ENCODE results near the gene TUT1.
"Not testable (repeated sequence)": the region's sequence is repeated elsewhere in the genome, so short reads cannot be mapped to it uniquely, and the experiment has no call there.

The TUT1 gene

GRCh38 chr11:62603776-62604299, 12.5 kb upstream of the TUT1 start:
- DNase-seq: no peak

DNA sequence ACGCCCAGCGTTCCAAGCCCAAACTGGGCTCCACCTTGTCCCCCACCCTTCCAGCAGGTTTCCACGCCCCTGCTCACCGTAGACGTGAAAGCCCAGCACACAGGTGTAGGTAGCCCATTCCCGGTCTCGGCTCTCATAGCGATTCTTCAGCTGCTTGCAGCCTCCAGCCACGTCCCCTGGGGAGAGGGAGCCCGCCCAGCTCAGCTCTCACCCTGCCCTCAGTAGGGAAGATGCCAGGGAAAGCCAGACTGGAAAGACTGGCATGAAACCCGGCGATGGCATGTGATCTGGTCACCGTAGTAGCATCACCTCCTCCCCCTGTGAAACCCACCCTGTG, 11.7 kb upstream of the TUT1 start:
- no peak for DNase-seq

DNA sequence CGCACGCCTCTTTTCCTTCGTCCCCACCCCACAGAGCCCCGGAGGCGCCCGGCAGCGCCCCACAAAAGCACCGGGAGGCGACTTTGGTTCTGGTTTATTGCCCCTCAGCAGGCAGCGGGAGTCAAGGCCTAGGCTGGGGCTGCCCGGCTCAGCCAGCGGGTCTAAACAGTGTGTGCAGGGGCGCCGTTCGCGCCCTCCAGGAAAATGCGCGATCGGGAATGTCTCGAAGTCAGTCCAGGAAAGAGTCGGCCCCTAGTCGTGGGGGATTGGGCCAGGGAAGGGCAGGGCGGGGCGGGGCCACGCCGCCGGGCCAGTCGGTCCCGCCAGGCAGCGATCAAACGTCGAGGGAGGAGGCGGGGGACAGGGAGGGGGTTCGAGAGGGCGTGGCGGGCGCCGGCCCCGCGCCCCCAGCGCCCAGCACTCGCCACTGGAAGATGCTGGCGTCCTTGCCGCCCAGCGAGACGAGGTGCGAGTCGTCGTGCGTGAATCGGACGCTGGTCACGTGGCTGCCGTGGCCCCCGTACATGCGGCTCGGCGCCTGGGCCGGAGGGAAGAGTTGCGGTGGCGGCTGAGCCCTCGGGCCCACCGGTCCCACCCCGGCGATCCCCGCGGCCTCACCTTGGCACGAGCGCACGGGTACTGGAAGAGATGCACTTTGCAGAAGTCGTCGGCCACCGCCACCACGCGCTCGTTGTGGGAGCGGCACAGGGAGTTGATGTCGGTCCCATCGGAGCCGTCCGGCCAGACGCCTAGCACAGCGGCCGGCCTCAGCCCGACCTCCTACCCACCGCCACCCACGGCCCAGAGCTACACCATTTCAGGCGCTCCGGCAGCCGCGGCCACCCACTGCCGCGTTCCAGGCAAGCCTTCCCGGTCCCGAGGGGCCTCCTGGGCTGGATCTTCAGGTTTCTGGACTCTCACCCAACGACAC, 11.1 kb upstream of the TUT1 start:
- no peak for DNase-seq

DNA sequence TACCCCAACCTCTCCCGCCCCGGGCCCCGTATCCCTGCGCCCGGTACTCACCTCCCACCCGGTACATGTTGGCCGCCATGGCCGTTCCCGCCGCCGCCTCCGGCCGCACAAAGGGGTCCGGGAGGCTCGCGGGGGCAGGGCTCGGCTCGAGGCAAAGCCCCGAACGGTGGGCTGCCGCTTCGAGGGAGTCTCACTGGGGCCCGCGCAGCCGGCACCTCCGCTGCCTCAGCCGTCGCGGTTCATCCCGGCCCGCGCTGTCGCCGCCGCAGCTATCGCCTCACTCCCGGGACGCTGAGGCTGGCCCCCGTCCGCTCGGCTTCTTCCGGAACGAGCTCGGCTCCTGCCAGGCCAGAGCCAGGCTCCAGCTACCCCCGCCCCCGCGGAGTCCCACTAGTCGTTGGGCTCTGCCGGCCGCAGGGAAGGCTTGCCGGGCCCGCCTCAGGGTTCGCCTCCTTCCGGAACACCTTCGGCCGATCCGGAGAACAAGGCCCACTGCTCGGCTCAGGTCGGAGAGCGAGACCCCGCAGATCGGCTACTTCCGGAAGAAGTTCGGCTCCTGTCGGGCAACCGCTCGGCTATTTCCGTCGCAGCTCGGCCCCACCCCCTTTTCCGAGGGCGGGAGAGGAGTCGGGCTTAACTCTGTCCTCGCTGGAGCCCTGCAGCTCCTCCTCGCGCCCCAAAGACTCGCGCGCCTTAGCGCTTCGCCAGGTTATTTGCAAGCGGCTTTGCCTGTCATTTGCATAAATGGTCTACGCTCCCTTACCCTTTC, 10.2 kb upstream of the TUT1 start, which contains the start of gene MTA2:
TSS of gene MTA2 (minus strand) at position 494 of the 769 bp plus-strand sequence. CDS start at position 79, 415 bp downstream.
- peak; percentile 99 for DNase-seq

GRCh38 chr11:62601122-62601371, 9.7 kb upstream of the TUT1 start:
- DNase-seq: peak; percentile 21 to 28

DNA sequence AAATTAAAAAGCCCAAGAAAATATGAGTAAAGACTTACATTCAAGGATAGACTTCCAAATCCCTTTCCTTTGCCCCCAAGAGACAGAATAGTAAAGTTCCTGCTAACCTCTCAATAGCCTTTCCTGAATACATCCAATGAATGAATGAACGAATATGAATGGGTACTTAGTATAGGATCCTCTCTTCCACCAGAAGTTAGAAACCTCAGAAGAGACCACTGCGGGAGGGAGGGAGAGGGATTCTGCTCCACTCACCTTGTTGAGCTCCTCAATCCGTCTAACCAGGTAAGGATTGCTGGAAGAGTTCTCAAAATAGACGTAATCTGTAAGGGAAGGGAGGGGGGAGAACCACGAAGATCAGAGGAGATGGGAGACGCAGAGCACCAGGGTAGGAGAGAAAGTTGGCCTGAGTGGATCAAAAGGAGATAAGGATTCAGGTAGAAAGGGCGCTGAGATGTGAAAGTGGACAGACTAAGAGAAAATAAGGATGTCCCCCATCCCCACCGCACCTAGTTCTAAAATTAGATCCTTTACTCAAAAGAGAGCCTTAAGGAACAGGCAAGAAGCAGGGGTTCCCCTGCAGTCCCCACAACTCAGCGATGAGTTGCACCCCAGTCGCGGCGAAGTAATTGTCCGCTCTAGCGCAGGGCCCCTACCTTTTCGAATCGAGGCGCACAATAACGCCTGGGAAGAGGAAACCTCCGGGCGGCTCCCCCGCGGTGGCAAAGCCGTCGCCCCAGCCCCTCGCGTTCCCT, 9.2 kb upstream of the TUT1 start:
- no peak for DNase-seq

- DNase-seq: no peak
Measured at GRCh38 chr11:62599901-62600300, 8.6 kb upstream of the TUT1 start.

DNA sequence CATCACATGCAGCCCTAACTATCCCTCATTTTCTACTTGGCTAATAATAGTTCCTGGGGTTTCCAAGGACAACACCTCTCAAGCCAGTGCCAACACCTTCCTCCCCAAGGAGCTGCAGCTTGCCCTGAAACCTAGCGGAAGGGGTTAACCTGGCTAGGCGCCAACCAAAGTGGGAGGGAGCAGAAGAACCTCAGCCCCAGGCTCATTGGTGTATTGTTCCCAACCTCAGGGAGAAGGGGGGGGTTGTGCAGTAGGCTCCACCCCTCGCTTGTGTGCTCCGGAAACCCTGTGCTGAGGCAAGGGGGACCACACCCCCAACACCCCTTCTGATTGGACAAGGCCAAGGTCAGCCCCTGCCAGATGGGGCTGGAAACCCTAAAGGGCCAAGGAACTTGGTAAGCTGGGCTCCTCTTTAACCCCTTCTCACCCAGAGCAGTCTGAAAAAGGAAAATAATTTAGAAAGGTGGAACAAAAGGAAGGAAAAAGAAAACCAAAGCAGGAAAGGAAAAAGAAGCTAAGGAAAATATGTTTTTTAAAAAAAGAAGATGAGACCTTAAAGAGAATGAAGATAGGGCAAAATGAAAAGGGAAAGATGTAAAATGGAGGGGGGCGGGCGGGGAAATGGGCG, 7.9 kb upstream of the TUT1 start:
- peak; percentile 95 for DNase-seq

GRCh38 chr11:62595124-62595523, 3.8 kb upstream of the TUT1 start:
- no peak for DNase-seq

DNA sequence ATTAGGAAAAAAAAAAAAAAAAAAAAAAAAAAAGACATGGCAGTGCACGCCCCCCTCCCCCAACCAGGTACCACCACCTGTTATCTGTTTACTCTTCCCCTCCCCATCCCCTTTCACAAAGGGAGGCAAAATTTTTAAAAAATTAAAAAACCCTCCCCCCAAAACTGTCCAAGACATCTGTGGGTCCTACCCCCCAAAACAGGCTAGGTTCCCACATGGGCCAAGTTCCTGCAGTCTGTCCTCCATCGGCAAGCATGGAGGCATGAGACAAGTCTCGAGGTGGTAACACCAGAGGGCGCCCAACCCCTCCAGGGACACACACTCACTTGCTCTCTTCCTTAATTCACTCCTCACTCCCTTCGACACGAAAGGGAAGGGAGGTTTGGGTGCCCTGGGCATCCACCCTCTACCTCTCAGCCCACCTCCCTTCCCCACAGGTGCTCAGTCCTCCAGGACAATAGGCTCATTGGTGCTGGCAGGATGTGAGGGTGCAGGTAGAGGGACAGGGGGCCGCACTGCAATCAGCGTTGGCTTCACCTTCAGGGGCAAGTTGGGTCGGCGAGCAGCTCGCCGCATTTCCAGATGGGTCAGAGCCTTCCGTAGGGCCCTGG, 2.2 kb upstream of the TUT1 start:
- peak; percentile 74 to 77 for DNase-seq

DNA sequence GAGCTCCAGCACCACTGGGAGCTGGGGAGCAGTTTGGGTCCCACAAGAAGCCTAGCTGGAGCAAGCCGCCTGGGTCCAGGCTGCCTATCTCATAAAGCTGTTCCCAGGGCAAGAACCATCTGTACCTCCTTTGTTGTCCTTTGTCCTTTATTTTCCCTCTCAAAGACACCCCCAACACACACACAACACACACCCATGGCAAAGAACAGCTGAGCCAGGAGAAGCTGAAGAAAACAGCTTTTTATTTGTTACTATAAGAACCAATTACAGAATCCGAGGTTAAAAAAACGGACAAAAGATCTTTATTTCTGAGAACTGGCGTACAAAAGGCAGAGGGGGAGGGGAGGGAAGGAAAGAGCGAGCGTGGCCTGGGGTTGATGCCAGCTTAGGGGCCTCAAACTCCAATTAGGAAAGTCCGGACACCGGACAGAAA, 1.7 kb upstream of the TUT1 start:
- no peak for DNase-seq

DNA sequence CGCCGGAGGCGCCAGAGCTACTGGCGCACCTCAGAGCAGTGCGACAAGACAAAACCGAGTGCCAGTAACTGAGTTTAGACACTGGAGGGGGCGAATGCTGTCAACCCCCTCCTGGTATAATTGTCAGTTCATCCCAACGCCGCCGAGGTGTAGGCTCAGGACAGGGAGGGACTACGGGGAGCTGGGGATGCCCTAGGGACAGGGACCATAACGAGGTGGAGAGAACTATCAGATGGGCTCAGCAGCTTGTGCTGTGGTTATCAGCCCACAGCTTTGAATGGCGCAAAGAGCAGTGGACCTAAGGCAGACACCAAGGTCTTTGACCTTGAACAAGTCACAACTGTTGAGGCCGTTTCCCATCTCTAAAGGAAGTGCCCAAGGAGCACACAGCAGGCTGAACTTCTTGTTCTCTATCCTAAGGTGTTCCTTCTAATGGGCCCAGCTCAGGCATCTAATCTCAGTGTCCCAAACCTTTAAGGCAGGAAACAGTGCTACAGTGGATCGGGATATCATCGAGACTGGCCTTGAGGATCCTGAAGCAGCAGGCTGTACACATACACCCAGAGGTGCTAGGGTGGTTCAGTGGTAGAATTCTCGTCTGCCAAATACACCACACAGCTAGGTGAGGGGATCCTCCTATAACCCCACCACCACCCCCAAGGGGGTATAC, 958 bp upstream of the TUT1 start:
- no peak for DNase-seq

- peak; percentile 26 for DNase-seq
Measured at GRCh38 chr11:62588966-62589637, 2.2 kb downstream of the TUT1 start.

GRCh38 chr11:62585356-62585755, 6.0 kb downstream of the TUT1 start:
- DNase-seq: not testable (repeated sequence)

DNA sequence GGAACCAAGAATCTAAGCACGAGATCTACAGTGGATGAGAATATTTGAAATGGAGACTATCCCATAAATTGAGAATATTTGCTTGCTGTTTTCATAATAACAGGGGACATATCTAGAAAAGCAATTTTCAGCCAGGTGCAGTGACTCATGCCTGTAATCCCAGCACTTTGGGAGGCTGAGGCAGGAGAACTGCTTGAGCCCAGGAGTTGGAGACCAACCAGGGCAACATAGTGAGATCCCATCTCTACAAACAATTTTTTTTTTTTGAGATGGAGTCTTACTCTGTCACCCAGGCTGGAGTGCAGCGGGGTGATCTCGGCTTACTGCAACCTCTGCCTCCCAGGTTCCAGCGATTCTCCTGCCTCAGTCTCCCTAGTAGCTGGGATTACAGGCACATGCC, 9.6 kb downstream of the TUT1 start:
- DNase-seq: not testable (repeated sequence)

DNA sequence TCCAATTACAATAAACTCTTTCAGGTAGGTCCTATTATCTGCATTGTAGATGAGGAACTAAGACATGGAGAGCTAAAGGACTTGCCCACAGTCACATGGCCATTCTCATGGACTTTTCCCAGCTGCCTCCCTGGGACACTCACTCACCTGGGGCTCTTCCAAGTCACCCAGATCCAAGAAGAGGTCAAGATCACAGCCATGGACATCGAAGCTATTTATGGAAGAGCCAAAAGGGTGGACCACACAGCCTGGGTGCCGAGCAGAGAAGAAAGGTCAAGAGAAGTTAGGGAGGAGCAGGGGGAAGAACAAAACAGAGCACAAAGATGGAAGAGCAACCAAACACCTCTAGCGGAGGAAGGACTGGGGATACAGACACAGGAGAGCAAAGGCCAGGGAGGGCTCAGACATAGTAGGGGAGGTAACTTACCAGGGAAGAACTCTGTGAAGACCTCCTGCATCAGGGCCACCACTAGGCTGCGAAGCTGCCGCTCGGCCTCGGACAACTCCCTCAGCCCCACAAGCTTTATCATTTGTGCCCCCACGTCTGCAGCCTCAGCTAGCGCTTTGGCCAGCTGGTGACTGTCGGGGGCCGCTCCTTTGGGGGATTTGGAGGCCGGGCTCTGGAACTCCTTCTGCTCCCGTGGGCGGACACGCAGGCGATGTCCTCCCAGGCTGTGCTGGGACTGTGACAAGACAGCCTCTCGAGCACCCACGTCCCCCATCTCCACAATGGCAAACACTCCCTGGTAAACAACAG, 10.2 kb downstream of the TUT1 start:
- no peak for DNase-seq

- DNase-seq: no peak
Measured at GRCh38 chr11:62579252-62579651, 12.1 kb downstream of the TUT1 start.

DNA sequence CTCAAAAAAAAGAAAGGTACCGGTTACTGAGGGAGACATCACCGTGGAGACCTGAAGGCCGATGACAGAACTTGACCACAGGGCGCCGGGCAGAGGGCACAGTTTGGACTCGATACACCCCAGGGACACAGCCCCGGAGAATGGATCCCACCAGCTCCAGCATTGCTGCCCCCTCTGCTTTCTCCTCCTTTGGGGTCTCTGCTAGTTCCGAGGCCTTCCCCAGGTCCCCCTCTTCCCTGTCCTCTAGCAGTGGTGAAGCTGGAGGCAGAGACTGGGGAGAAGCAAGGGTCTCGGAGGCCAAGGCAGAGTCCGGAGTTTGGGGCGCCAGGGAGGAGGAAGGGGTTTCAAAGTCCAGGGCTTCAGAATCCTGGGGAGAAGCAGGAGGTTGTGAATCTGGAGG, 12.8 kb downstream of the TUT1 start:
- DNase-seq: no peak

DNA sequence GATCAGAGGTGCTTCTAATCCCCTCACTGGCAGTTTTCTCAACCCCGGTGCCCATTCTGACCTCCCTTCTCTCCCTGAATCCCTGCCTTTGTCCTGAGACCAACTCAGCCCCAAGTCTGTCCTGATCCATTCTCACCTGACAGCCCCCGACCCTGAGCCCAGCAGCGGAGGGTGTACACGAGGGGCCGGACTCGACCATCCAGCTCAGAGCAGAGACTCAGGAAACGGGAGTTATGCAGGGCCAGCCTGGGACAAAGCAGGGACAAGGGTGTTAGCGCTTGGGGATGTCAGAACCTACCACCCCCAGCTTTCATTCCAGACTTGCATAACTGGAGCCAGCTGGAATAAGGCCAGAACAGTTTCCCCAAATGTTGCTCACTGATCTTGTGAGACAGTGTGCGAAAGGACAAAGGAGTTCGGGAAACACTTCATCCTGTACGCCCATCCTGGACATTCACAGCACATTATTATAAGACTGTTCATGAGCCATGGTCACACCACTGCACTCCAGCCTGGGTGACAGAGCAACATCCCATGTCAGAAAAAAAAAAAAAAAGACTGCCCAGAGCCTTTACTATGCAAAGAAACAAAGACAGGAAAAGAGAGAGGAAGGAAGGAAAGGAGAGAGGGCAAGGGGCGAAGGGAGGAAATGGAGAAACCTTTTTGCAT, 14.1 kb downstream of the TUT1 start:
- no peak for DNase-seq

DNA sequence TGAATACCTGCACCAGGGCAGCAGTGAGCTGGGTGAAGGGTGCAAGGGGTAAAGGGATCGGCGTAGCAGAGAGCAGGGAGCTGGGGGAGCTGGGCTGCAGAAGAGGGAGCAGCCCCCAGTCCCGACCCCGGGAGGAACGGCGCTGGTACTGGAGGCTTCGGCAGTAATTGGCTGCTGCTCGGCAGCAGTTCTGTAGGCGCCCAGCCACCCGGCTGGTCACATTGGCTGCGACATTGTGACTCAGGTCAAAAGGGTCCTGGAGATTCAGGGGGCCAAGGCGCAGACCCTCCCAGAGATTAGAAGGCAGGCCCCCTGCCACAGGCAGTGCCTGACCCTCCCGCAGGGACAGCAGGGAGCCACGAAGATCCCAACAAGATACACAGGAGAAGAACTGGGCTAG, 15.5 kb downstream of the TUT1 start:
- no peak for DNase-seq
